Effector memory CD4-positive, alpha-beta T cell (primary cell): ENCODE measurements around the gene ORC3.

Experiments
- DNase-seq, 3 donors: peaks; one replicate each; pipeline ENCODE4 v3.0.0-alpha.2; 2020
- H3K27ac ChIP-seq: 2 replicates; pipeline ENCODE4 v1.7.0; 2013; ENCODE audit warnings: mild to moderate bottlenecking, low read length, moderate library complexity; ENCODE audit not compliant: insufficient read depth, poor library complexity, severe bottlenecking
- H3K27me3 ChIP-seq: replicated peaks from 2 replicates; pipeline ENCODE4 v1.7.0; 2013; ENCODE audit warnings: mild to moderate bottlenecking, low read length; ENCODE audit not compliant: insufficient read depth, control insufficient read depth, poor library complexity, severe bottlenecking
- H3K36me3 ChIP-seq: 2 replicates; pipeline ENCODE4 v1.7.0; 2013; ENCODE audit warnings: mild to moderate bottlenecking, low read length, moderate library complexity; ENCODE audit not compliant: control insufficient read depth, insufficient read depth
- H3K4me1 ChIP-seq: 2 replicates; pipeline ENCODE4 v1.7.0; 2013; ENCODE audit warnings: low read length, mild to moderate bottlenecking; ENCODE audit not compliant: control insufficient read depth, insufficient read depth, poor library complexity, severe bottlenecking
- H3K4me3 ChIP-seq: 2 replicates; pipeline ENCODE4 v1.7.0; 2013; ENCODE audit warnings: low read length, low read depth, mild to moderate bottlenecking; ENCODE audit not compliant: insufficient read depth, poor library complexity, severe bottlenecking
- H3K9me3 ChIP-seq: 2 replicates; pipeline ENCODE4 v1.7.0; 2013; ENCODE audit warnings: mild to moderate bottlenecking, low read length, moderate library complexity; ENCODE audit not compliant: control insufficient read depth

Gene ORC3

DNA sequence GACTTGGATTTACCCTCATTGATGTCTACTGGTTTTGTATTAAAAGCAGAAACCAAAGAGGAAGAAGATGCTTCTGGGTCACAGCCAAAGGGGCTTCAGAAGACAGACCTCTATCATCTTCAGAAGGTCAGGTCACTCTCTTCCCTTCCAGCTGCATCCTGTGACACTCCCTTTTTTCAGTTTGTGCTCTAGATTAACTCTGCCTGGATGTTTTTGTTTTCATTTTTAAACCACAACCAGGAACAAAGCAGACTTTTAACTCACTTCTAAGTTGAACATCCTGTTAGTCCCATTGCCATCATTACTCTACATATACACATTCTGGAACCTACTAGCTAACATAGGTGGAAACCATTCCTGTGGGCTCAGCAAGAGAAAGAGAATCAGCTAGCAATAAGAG is 66.9 kb downstream of the ORC3 start:
- H3K4me3 ChIP-seq, result no peak overlapping the region
- peaks cover 10% of the 10 kb centered on the region for H3K4me1 ChIP-seq
- no peak for DNase-seq
- H3K27me3 ChIP-seq, result no peaks in the 10 kb centered on the region
- no peak overlapping the region for H3K27ac ChIP-seq
- no peaks in the 10 kb centered on the region for H3K36me3 ChIP-seq
- no peaks in the 10 kb centered on the region for H3K9me3 ChIP-seq

GRCh38 chr6:87658516-87658915 is 68.6 kb downstream of the ORC3 start:
- Histone ChIP-seq H3K9me3 (no peaks in the 10 kb centered on the region), H3K4me1 (peaks cover 10% of the 10 kb centered on the region), H3K36me3 (no peaks in the 10 kb centered on the region), H3K4me3 (no peak overlapping the region), H3K27ac (no peak overlapping the region), H3K27me3 (no peaks in the 10 kb centered on the region)
- DNase-seq, result no peak

DNA sequence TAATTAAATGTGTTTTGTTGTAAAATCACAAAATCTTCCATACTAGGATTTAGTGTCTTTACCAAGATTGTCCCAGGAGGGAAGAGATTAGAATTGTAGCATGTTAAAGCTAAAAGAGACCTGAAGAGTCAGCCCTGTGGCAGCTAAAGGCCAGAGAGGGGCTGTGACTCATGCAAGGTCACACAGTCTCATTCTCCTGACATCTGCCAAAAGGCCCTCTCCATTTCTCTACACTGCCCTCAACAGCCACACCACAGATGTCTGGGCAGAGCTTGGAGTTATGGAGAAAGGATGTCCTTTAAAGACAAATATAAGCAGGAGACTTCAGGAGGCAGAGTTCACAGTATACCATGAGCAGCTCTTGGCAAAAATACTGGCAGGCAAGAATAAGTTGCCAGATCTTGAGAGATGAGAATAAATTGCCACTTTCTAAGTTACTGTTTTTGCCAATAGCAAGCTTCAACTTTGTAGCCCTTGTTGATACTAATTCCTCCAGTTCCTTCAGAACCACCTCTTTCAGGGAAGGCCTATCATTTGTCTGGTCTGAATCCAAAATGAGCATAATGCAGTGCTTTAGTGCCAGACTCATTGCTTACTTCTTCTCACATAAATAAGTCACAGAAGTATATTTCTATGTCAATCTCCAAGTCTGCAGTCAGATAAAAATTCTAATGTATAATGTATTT is 70.4 kb downstream of the ORC3 start:
- no peak for DNase-seq
- Histone ChIP-seq H3K36me3 (no peaks in the 10 kb centered on the region), H3K27ac (no peak overlapping the region), H3K4me1 (peaks cover 10% of the 10 kb centered on the region), H3K4me3 (no peak overlapping the region), H3K27me3 (no peaks in the 10 kb centered on the region), H3K9me3 (no peaks in the 10 kb centered on the region)

DNA sequence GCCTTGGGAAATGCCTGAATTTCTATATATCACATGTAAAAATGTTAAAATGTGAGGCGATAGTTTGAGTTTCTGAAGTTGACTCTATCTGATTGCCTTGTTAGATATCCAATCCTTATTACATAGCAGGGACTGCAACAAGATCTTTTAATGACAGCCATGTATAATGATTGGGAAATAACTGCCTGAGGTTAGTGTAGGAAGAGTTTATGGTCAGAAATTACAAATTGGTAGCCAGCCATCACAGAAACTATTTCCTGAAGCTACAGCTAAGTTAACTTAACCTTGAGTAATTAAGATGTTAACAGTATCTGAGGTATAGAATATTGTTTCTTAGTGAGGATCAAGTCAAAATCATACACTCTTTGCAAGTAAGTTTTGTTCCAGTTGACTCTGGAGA is 71.1 kb downstream of the ORC3 start:
- no peaks in the 10 kb centered on the region for H3K36me3 ChIP-seq
- no peak for DNase-seq
- H3K4me1 ChIP-seq, result peaks cover 10% of the 10 kb centered on the region
- no peak overlapping the region for H3K4me3 ChIP-seq
- no peaks in the 10 kb centered on the region for H3K27me3 ChIP-seq
- no peak overlapping the region for H3K27ac ChIP-seq
- H3K9me3 ChIP-seq, result no peaks in the 10 kb centered on the region

- no peak overlapping the region for H3K4me3 ChIP-seq
- peaks cover 10% of the 10 kb centered on the region for H3K4me1 ChIP-seq
- H3K27ac ChIP-seq, result no peak overlapping the region
- no peaks in the 10 kb centered on the region for H3K9me3 ChIP-seq
- no peaks in the 10 kb centered on the region for H3K36me3 ChIP-seq
- no peaks in the 10 kb centered on the region for H3K27me3 ChIP-seq
- DNase-seq, result no peak
Observed at GRCh38 chr6:87661503-87661902, 71.6 kb downstream of the ORC3 start.

GRCh38 chr6:87663434-87663833 is 73.5 kb downstream of the ORC3 start:
- Histone ChIP-seq H3K27ac (no peak overlapping the region), H3K36me3 (peaks cover 6% of the 10 kb centered on the region), H3K9me3 (no peaks in the 10 kb centered on the region), H3K4me1 (no peaks in the 10 kb centered on the region), H3K4me3 (no peak overlapping the region), H3K27me3 (no peaks in the 10 kb centered on the region)
- DNase-seq, result no peak

- Histone ChIP-seq H3K4me3 (no peak overlapping the region), H3K27me3 (no peaks in the 10 kb centered on the region), H3K4me1 (no peaks in the 10 kb centered on the region), H3K36me3 (peaks cover 6% of the 10 kb centered on the region), H3K27ac (no peak overlapping the region), H3K9me3 (no peaks in the 10 kb centered on the region)
- DNase-seq, result no peak
Observed at GRCh38 chr6:87664921-87665485, 75.1 kb downstream of the ORC3 start.

DNA sequence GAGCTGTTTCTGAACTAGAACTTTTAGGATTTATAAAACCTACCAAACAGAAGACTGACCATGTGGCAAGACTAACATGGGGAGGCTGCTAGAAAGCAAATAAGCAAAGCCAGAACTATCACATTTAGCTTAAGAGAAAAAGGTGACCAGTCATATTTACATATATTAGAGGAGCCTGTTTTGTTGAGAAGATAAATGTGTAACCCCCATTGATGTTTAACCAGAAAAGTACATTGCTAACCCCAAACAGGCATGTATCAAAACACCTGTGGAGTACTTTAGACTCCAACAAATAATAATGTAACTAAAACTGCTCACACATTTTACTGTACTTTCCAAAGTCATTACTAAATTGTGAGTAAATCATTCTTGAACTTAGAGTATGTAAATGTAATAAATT is 77.1 kb downstream of the ORC3 start:
- DNase-seq, result no peak
- H3K36me3 ChIP-seq, result peaks cover 6% of the 10 kb centered on the region
- H3K27ac ChIP-seq, result no peak overlapping the region
- no peaks in the 10 kb centered on the region for H3K27me3 ChIP-seq
- H3K4me3 ChIP-seq, result no peak overlapping the region
- H3K4me1 ChIP-seq, result no peaks in the 10 kb centered on the region
- H3K9me3 ChIP-seq, result no peaks in the 10 kb centered on the region

DNA sequence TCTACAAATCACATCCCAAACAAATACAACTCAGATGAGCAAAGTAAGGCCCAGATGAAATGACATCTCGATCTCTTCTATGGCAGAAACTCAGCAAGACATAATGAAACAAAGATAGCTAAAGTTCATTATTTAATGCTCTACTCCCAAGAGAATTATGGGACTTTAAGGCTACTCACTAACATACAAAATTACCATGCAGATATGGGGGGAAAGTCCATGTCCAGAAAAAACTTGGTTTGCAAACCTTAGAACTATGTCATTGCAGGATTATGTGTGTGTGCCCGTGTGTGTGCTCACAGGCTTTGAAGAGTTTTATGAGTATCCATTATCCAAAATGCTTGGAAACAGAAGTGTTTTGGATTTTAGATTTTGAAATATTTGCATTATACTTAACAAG is 78.1 kb downstream of the ORC3 start:
- Histone ChIP-seq H3K27ac (no peak overlapping the region), H3K4me3 (no peak overlapping the region), H3K4me1 (no peaks in the 10 kb centered on the region), H3K27me3 (no peaks in the 10 kb centered on the region), H3K36me3 (peaks cover 6% of the 10 kb centered on the region), H3K9me3 (no peaks in the 10 kb centered on the region)
- DNase-seq, result no peak

GRCh38 chr6:87669051-87669450 is 79.1 kb downstream of the ORC3 start:
- Histone ChIP-seq H3K27me3 (no peaks in the 10 kb centered on the region), H3K4me1 (no peaks in the 10 kb centered on the region), H3K27ac (no peak overlapping the region), H3K4me3 (no peak overlapping the region), H3K36me3 (peaks cover 6% of the 10 kb centered on the region), H3K9me3 (no peaks in the 10 kb centered on the region)
- no peak for DNase-seq
